Lung (tissue), 12 donors: ENCODE results near the gene KANK4. TPM values are rescaled to one million over a fixed set of nuclear protein-coding genes. Genes with fewer than 3 reads are reported as not detected.

Source experiments
- ATAC-seq: fragments of 200-7000 bp; cut with Tn5 transposase; one replicate; pipeline ENCODE4 v1.9.1; 2020; ENCODE audit warnings: moderate number of reproducible peaks; ENCODE audit not compliant: insufficient read depth, low FRiP score
- DNase-seq, 3 donors: peaks; one replicate each; pipeline ENCODE4 v3.0.0-alpha.2; 2013 to 2017
- H3K27ac ChIP-seq, 2 donors: one replicate each; pipeline ENCODE4 v1.5.1; 2013; ENCODE audit warnings: mild to moderate bottlenecking in 2 of 2, moderate library complexity in 2 of 2, control low read depth in 1 of 2, inconsistent platforms in 1 of 2, low read depth in 1 of 2, low read length in 1 of 2
- H3K27me3 ChIP-seq, 3 donors: one replicate each; pipeline ENCODE4 v1.5.1; 2013; ENCODE audit warnings: low read length in 2 of 3; ENCODE audit not compliant: control insufficient read depth in 3 of 3, insufficient read depth in 3 of 3
- H3K36me3 ChIP-seq, 4 donors: one replicate each; pipeline ENCODE4 v1.5.1; 2013; ENCODE audit warnings: low read length in 4 of 4, mild to moderate bottlenecking in 1 of 4, moderate library complexity in 1 of 4; ENCODE audit not compliant: control insufficient read depth in 4 of 4, insufficient read depth in 4 of 4
- H3K4me1 ChIP-seq, 5 donors: one replicate each; pipeline ENCODE4 v1.5.1; 2013; ENCODE audit warnings: low read length in 5 of 5, mild to moderate bottlenecking in 2 of 5, moderate library complexity in 1 of 5; ENCODE audit not compliant: control insufficient read depth in 5 of 5, insufficient read depth in 5 of 5
- H3K4me3 ChIP-seq: one replicate; pipeline ENCODE4 v1.5.1; 2013; ENCODE audit warnings: mild to moderate bottlenecking, control low read depth, moderate library complexity
- H3K9ac ChIP-seq, 2 donors: one replicate each; pipeline ENCODE4 v1.5.1; 2013; ENCODE audit warnings: low read length in 2 of 2, control low read depth in 1 of 2; ENCODE audit not compliant: insufficient read depth in 1 of 2
- H3K9me3 ChIP-seq, 4 donors: one replicate each; pipeline ENCODE4 v1.5.1; 2013; ENCODE audit warnings: low read length in 3 of 4, mild to moderate bottlenecking in 1 of 4, moderate library complexity in 1 of 4; ENCODE audit not compliant: control insufficient read depth in 4 of 4, insufficient read depth in 3 of 4
- CTCF ChIP-seq: IDR thresholded peaks from 2 replicates; pipeline ENCODE4 v1.5.1; 2012; ENCODE audit warnings: mild to moderate bottlenecking; ENCODE audit errors: control extremely low read depth, extremely low read depth
- WGBS, 2 donors: extraction: QIAGEN DNeasy Blood & Tissue Kit; methylation state at CpG; one replicate each; pipeline ENCODE4 v1.1.7; 2013; 5-methylcytosine and 5-hydroxymethylcytosine counted together
- polyA plus RNA-seq, 2 donors: library from polyadenylated mRNA; stranded (reverse); fragments of 200-250 nt; gene quantifications; one replicate each; pipeline ENCODE4 v1.2.1, GENCODE V29; 2013
- total RNA-seq, 2 donors: library from RNA; depleted of rRNA in 1 of 2; stranded (reverse); fragments of >200 nt in 1 of 2; gene quantifications; one replicate each; pipeline ENCODE4 v1.2.1, GENCODE V29; 2014 to 2021
- donor health status: control.
- donor health status: control.
- donor health status: Bipolar disorder and iron deficiency.
- donor health status: healthy.
- donor health status: DM: yes; HTN: yes; CAD: no.

Gene KANK4
- total and polyA plus RNA-seq, 4 donors, result 0.10 to 11.4 (median 0.99) TPM

- Histone ChIP-seq H3K4me3 (no peak overlapping the region), H3K9ac (no peak overlapping the region), H3K27ac (no peak overlapping the region), H3K27me3 (no peaks in the 10 kb centered on the region), H3K36me3 (no peaks in the 10 kb centered on the region), H3K4me1 (peaks cover 0 to 21% (median 1%) of the 10 kb centered on the region in 5 donors), H3K9me3 (no peaks in the 10 kb centered on the region)
- no peak for TF ChIP-seq CTCF
- ATAC-seq, result no peak
- DNase-seq, result no peak
- 18 to 41% methylated on average over 3 of the region's 3 CpGs for WGBS, 2 donors
Measured at GRCh38 chr1:62335656-62336055, 16.4 kb upstream of the KANK4 start.

GRCh38 chr1:62334434-62334985 lies 15.3 kb upstream of the KANK4 start:
- Histone ChIP-seq H3K27ac (no peak overlapping the region), H3K4me1 (peaks cover 0 to 21% (median 1%) of the 10 kb centered on the region in 5 donors), H3K4me3 (no peak overlapping the region), H3K9me3 (no peaks in the 10 kb centered on the region), H3K9ac (no peak overlapping the region), H3K27me3 (no peaks in the 10 kb centered on the region), H3K36me3 (no peaks in the 10 kb centered on the region)
- TF ChIP-seq CTCF, result no peak
- no peak for DNase-seq
- WGBS, 2 donors, result 95 to 97% methylated on average over 4 of the region's 4 CpGs
- no peak for ATAC-seq

GRCh38 chr1:62333441-62333840 lies 14.2 kb upstream of the KANK4 start:
- no peak overlapping the region for H3K4me3 ChIP-seq
- DNase-seq (no peak), ATAC-seq (no peak)
- H3K9ac ChIP-seq, result no peak overlapping the region
- H3K27ac ChIP-seq, result no peak overlapping the region
- H3K36me3 ChIP-seq, result no peaks in the 10 kb centered on the region
- 85 to 86% methylated on average over 7 of the region's 7 CpGs for WGBS, 2 donors
- peaks cover 0 to 19% (median 1%) of the 10 kb centered on the region in 5 donors for H3K4me1 ChIP-seq
- no peak for TF ChIP-seq CTCF
- H3K27me3 ChIP-seq, result no peaks in the 10 kb centered on the region
- no peaks in the 10 kb centered on the region for H3K9me3 ChIP-seq

- Histone ChIP-seq H3K27ac (no peak overlapping the region), H3K9me3 (peaks cover 0 to 2% (median 0%) of the 10 kb centered on the region in 4 donors), H3K27me3 (no peaks in the 10 kb centered on the region), H3K4me3 (no peak overlapping the region), H3K36me3 (no peaks in the 10 kb centered on the region), H3K9ac (no peak overlapping the region), H3K4me1 (peaks cover 0 to 4% (median 0%) of the 10 kb centered on the region in 5 donors)
- no peak for DNase-seq
- 81 to 86% methylated on average over 22 of the region's 22 CpGs for WGBS, 2 donors
- TF ChIP-seq CTCF, result no peak
- ATAC-seq, result no peak
Measured at GRCh38 chr1:62327360-62328055, 8.3 kb upstream of the KANK4 start.
